ENCODE results near the gene ANKRD65. TPM values are rescaled to one million over a fixed set of nuclear protein-coding genes. Genes with fewer than 3 reads are reported as not detected.

The ANKRD65 gene
- total RNA-seq, 1 experiment from 2014 or later, result not detected

DNA sequence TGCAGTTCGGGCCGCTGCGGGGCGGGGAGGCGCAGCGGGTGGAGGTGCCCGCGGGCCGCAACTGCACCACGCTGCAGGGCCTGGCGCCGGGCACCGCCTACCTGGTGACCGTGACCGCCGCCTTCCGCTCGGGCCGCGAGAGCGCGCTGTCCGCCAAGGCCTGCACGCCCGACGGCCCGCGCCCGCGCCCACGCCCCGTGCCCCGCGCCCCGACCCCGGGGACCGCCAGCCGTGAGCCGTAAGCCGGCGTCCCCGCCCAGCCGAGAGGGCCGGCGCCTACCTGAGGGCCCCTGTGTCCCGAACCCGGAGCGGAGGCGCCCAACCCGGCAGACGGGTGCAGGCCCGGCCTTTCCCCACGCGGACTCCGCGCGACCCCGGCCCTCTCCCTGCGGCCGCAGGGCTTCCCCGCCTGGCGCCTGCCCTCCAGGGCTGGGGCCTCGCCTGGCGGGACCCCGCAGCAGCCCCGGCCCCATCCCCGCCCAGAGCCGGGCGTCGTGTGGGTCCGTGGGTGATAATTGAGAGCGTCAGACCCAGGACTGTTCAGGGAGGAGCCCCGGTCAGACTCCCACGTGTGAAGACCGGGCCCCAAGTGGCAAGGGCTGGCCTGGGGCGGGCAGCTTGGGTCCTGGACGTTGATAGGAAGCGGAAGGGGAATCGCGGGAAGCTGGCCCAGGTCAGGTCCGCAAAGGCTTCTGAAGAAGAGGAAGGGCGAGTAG, 18.6 kb upstream of the ANKRD65 start:
- Histone ChIP-seq H3K27ac (ENCODE audit: low read depth, low read length) (no peak overlapping the region), H3K36me3 (ENCODE audit: control insufficient read depth in 1 of 2, insufficient read depth in 2 of 2, low read length in 2 of 2) (no peaks in the 10 kb centered on the region), H4K20me1 (ENCODE audit: insufficient read depth) (no peaks in the 10 kb centered on the region), H2AFZ (ENCODE audit: low read depth, low read length, poor library complexity, severe bottlenecking) (no peak overlapping the region), H3K27me3 (ENCODE audit: insufficient read depth, low read length) (no peaks in the 10 kb centered on the region), H3K4me2 (ENCODE audit: low read length) (no peak overlapping the region), H3K4me1 (ENCODE audit: control insufficient read depth in 1 of 2, insufficient read depth in 2 of 2, low read length in 2 of 2) (peaks cover 18 to 34% of the 10 kb centered on the region in 2 experiments), H3K9me2 (ENCODE audit: insufficient read depth) (no peaks in the 10 kb centered on the region), H3K9me3 (ENCODE audit: control insufficient read depth in 1 of 2, insufficient read depth in 1 of 2, low read depth in 1 of 2, low read length in 2 of 2) (no peaks in the 10 kb centered on the region), H3K9ac (ENCODE audit: low read length) (no peak overlapping the region), H3K4me3 (replicated peaks in 1 of 2; ENCODE audit: low read depth in 1 of 2, low read length in 2 of 2) (no peak overlapping the region), H3K79me2 (ENCODE audit: insufficient read depth, low read length) (peaks cover 30% of the 10 kb centered on the region; the same call in 1 of the 2 replicates)
- no TSS peak for BruUV-seq (replicated peaks)
- RAD21 ChIA-PET (ENCODE audit: low non-redundant PET in 1 of 2, low total read pairs in 2 of 2, uncharacterized antibody in 2 of 2, unreplicated experiment in 2 of 2), result no interaction called here
- CTCF ChIA-PET, result interaction anchor here (1.2 kb wide), 1 partner anchor 38 kb away, joined by 4 read pairs; no protein-coding TSS in a partner anchor
- no peak for DNase-seq (ENCODE audit: low read depth, low spot score)
- TF ChIP-seq EZH2 (IDR thresholded peaks at IDR 0.05) (no peak), RAD21 (IDR thresholded peaks at IDR 0.05; ENCODE audit: low read depth) (no peak), YY1 (IDR thresholded peaks at IDR 0.05; ENCODE audit: extremely low read depth, insufficient replicate concordance, low read depth, low read length) (no peak), FOSL1 (IDR thresholded peaks at IDR 0.05; ENCODE audit: low read depth) (no peak), EZH2phosphoT487 (IDR thresholded peaks at IDR 0.05; ENCODE audit: borderline replicate concordance) (no peak)
- ATAC-seq, result no peak
- POLR2A ChIA-PET, result no interaction called here
- intact Hi-C loops (cut with micrococcal nuclease), result loop anchor here (2.0 kb wide), 1 partner anchor 37 kb away; no protein-coding TSS in a partner anchor

DNA sequence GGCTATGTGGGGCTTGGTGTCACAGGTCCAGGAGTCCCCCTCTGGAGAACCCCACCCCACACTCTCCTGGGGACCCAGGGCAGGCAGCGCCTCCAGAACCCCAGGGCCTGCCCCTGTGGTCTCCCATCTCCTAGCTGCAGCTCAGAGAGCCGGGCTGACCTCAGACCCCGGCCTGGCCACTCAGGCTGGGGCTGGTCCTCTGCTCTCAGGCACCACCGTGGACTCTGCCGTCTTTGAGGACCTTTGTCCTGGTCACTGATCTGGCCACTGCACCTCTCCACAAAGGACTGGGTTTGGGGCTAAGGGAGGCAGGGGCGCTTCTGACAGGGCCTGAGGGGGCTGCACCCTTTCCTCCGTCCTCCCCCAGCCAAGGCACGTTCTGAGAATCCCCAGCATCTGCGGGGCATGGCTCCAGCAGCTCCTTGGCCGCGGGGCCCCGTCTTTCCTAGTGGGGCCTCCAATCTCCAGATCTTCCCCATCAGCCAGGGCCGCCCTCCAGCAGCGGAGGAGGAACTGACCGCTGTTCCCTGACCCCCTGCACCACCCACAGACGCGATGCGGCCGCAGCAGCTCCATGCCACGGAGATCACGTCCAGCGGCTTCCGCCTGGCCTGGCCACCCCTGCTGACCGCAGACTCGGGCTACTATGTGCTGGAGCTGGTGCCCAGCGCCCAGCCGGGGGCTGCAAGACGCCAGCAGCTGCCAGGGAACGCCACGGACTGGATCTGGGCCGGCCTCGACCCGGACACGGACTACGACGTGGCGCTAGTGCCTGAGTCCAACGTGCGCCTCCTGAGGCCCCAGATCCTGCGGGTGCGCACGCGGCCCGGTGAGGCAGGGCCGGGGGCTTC, 17.7 kb upstream of the ANKRD65 start:
- Histone ChIP-seq H3K4me1 (ENCODE audit: control insufficient read depth in 1 of 2, insufficient read depth in 2 of 2, low read length in 2 of 2) (peaks cover 27 to 44% of the 10 kb centered on the region in 2 experiments), H3K79me2 (ENCODE audit: insufficient read depth, low read length) (peaks cover 33% of the 10 kb centered on the region; the same call in 1 of the 2 replicates), H3K9ac (ENCODE audit: low read length) (no peak overlapping the region), H4K20me1 (ENCODE audit: insufficient read depth) (no peaks in the 10 kb centered on the region), H3K9me2 (ENCODE audit: insufficient read depth) (no peaks in the 10 kb centered on the region), H2AFZ (ENCODE audit: low read depth, low read length, poor library complexity, severe bottlenecking) (no peak overlapping the region), H3K4me3 (replicated peaks in 1 of 2; ENCODE audit: low read depth in 1 of 2, low read length in 2 of 2) (no peak overlapping the region), H3K27ac (ENCODE audit: low read depth, low read length) (no peak overlapping the region), H3K9me3 (ENCODE audit: control insufficient read depth in 1 of 2, insufficient read depth in 1 of 2, low read depth in 1 of 2, low read length in 2 of 2) (no peaks in the 10 kb centered on the region), H3K27me3 (ENCODE audit: insufficient read depth, low read length) (no peaks in the 10 kb centered on the region), H3K4me2 (ENCODE audit: low read length) (no peak overlapping the region), H3K36me3 (ENCODE audit: control insufficient read depth in 1 of 2, insufficient read depth in 2 of 2, low read length in 2 of 2) (no peaks in the 10 kb centered on the region)
- no peak for ATAC-seq
- no peak for DNase-seq (ENCODE audit: low read depth, low spot score)
- ChIA-PET RAD21 (ENCODE audit: low non-redundant PET in 1 of 2, low total read pairs in 2 of 2, uncharacterized antibody in 2 of 2, unreplicated experiment in 2 of 2) (no interaction called here), POLR2A (no interaction called here), CTCF (no interaction called here)
- intact Hi-C loops (cut with micrococcal nuclease), result no loop called here
- BruUV-seq (replicated peaks), result no TSS peak
- TF ChIP-seq, protein P1, sequence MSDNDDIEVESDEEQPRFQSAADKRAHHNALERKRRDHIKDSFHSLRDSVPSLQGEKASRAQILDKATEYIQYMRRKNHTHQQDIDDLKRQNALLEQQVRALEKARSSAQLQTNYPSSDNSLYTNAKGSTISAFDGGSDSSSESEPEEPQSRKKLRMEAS (IDR thresholded peaks at IDR 0.05), result no peak
- no peak for TF ChIP-seq SP1 (IDR thresholded peaks at IDR 0.05; ENCODE audit: low read depth)
- TF ChIP-seq RAD21 (IDR thresholded peaks at IDR 0.05; ENCODE audit: low read depth), result no peak
- TF ChIP-seq, protein P2, sequence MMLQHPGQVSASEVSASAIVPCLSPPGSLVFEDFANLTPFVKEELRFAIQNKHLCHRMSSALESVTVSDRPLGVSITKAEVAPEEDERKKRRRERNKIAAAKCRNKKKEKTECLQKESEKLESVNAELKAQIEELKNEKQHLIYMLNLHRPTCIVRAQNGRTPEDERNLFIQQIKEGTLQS (IDR thresholded peaks at IDR 0.05), result no peak
- TF ChIP-seq, protein P3, sequence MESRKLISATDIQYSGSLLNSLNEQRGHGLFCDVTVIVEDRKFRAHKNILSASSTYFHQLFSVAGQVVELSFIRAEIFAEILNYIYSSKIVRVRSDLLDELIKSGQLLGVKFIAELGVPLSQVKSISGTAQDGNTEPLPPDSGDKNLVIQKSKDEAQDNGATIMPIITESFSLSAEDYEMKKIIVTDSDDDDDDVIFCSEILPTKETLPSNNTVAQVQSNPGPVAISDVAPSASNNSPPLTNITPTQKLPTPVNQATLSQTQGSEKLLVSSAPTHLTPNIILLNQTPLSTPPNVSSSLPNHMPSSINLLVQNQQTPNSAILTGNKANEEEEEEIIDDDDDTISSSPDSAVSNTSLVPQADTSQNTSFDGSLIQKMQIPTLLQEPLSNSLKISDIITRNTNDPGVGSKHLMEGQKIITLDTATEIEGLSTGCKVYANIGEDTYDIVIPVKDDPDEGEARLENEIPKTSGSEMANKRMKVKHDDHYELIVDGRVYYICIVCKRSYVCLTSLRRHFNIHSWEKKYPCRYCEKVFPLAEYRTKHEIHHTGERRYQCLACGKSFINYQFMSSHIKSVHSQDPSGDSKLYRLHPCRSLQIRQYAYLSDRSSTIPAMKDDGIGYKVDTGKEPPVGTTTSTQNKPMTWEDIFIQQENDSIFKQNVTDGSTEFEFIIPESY (IDR thresholded peaks at IDR 0.05; ENCODE audit: extremely low read depth, insufficient replicate concordance, low read length), result no peak
- TF ChIP-seq ZNF274 (IDR thresholded peaks at IDR 0.05; ENCODE audit: low read depth, low read length), result no peak
- no peak for TF ChIP-seq TCF7L2 (IDR thresholded peaks at IDR 0.05; ENCODE audit: borderline replicate concordance, extremely low read depth, insufficient read depth, insufficient read length)
- TF ChIP-seq POLR2A (IDR thresholded peaks at IDR 0.05; ENCODE audit: borderline replicate concordance, extremely low read depth, insufficient read depth, insufficient read length), result no peak
- TF ChIP-seq POLR2AphosphoS5 (IDR thresholded peaks at IDR 0.05; ENCODE audit: low read depth, low read length), result no peak
- no peak for TF ChIP-seq EGR1 (IDR thresholded peaks at IDR 0.05; ENCODE audit: low read depth)
